HG02623 (cell line): ENCODE data around the gene CAMK2D.

Source experiments
- ATAC-seq: cut with Tn5 transposase; IDR thresholded peaks from one replicate; pipeline ENCODE4 v1.9.1; 2021; ENCODE audit warnings: moderate library complexity; ENCODE audit not compliant: unreplicated experiment

Gene CAMK2D

GRCh38 chr4:113644398-113644797 is 117.1 kb downstream of the CAMK2D start:
- ATAC-seq, result no peak

DNA sequence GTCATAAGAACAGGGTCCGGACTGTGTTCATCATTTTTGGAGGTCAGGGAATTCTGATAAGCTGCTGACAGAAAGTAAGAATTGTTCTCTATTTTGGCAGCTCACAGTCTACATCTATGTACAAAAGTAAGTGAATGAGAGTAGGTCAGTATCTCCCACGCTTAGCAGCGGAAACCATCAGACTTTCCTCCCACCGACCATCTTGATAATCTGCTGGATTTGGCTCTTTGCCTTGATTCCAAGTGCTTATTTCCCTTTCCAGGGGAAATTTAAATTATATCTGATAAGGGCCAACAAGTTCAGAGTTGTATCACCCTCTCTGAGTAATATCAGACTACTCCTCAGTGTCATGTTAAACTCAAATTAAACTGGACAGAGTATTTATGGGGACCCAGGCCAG is 118.0 kb downstream of the CAMK2D start:
- ATAC-seq, result no peak

DNA sequence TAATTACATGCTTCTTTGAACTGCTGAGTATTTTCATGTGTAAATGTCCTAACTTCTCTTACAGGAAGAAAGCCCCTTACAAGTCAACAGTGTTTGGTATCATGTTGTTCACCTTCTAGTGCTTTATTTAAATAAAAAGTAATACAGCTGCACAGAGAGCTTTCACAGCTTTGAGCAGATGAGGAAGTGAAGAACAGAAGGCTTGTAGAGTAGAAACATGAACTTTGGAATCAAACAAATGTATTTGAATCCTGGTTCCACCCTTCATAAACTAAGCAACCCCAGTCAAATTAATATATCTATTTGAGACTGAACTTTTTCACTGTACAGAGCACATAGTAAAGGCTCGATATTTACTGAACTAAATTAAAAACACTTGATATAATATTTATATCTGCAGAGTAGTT is 120.5 kb downstream of the CAMK2D start:
- ATAC-seq, result peak; percentile 71

DNA sequence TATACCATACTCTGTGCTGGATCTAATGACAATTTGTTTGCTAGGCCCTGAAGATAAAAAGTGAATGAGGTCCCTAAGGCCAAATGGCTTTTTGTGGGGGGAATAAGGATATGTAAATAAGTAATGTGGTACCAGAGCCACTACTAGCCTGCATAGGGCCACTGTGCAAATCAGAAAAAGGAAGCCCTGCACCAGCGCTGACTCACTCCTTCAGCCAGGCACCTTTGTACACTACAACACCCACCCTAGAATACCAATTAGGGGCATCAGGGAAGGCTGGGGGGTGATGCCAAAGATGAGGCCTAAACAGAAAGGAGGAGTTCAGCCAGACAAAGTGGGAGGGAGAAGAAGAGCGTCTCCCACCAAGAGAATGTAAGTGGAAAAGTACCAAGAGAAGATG is 122.2 kb downstream of the CAMK2D start:
- no peak for ATAC-seq

DNA sequence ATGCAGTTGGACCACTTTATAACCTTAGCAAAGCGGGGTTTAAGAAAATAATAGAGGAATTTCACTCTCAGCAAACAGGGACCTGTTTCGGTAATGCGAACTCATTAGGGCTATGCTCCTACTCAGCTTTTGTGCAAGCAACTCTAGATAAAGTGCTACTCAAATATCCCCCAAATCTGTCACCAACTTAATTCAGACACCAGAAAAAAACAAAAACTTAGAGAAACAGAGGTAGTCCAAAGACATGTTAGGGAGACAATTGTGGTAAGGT is 123.0 kb downstream of the CAMK2D start:
- ATAC-seq, result no peak

DNA sequence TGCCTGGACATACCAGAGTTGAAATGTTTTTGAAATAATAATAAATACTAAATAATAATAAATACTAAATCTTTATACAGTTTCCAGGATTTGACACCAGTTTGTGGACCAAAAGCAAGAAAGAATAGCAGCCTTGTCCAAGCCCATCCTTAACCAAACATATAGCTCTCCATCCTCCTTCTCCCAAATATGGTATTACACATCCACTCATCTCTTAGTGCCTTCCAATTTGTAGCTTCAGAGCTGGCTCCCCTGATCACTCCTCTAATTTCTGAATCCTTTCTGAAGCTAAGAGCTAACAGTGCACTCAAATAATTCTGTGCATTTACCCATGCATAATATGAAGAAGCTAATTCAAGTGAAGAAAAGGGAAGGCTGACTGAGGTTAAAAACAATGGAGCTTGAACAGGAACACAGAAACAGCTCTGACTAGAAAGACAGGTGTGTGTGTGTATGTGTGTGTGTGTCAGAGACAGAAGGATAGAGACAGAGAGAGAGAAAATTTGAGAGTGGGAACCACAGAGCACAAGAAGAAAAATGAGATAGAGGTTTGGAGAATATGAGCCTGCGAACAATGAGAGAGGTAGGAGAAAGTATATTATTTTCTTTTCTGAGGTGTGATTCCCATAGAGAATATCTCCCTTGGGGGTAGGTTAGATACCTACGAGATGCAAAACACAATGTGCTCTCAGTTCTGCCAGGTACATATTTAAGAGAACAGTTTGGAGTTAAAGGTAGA is 123.5 kb downstream of the CAMK2D start:
- ATAC-seq, result no peak

- ATAC-seq, result no peak
Observed at GRCh38 chr4:113637363-113637762, 124.2 kb downstream of the CAMK2D start.

GRCh38 chr4:113636877-113637276 is 124.7 kb downstream of the CAMK2D start:
- no peak for ATAC-seq

DNA sequence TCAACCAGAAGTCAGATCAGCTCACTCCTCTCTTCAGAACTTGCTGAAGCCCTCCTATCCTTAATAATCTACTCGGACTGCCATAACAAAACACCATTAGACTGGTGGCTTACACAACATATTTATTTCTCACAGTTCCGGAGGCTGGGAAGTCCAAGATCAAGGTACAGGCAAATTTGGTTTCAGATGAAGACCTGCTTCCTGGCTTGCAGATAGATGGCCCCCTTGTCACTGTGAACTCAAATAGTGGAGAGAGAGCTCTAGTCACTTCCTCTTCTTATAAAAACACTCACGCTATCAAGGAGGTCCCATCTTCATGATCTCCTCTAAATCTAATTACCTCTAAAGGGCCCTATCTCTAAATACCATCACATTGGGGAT is 125.1 kb downstream of the CAMK2D start:
- ATAC-seq, result peak; percentile 42

DNA sequence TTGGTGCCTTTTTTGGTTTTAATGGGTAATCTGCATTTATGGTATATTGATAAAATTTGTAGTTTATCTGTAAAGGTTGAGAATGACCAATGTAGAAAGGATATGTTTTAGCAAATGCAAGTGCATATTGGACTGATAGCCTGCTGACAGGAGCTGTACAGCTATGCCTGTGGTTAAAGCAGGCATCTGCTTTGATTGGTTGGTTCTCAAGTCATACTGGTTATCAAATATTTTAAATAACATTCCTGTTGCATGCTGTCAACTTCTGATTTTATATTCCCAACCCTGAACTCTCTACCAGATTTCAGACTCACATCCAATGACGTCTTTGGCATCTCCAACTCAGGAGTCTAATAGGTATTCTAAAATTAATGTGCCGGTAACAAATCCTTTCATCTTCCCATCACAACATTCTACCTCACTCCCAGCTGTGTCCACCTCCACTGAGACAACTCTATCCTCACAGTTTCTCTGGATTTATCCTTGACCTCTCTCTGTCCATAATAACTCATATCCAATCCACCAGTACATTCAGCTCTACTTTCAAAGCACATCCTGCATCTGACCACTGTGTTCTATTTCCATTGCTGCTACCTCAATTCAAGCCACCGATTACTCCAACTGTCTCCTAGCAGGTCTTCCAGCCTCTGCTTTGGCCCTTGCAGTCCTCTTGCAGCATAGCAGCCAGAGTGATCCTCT is 125.7 kb downstream of the CAMK2D start:
- ATAC-seq, result no peak

DNA sequence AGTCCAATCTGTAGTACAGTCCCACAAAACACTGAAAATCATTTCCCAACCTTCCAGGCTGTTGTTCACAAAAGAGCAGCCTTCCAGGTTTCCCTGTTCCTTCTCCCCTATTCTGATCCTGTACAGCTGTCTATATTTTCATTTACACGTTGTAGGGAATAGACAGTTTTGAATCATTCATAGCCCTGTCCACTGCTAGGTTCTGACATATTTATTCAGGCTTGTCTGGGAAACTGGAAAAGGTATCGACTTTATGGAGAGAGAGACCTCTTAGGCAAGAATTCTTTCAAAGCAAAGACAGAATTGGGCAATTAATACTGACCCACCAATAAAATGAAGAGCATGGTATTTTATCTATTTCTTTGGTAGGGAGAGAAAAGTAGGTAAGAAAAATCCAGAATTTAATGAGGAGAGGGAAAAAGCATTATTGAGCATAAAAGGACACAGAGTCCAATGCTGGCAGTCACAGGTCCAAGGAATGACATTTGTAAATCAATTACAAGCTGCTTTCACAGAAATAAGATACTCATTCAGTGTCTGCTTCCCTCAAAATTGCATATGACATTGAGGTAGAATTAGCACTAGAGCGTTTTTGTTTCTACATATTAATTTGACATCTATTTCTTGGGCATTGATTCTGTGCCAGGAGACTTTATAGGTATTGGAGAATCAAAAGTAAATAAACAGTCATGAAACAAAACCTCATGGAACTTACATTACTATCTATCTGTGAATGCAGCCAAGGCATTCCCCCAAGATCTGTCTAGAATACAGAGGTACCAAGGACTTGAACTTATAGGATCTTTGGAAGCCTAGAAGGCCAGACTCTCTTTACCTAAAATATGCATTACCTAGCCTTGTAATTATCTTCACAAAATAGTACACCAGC is 127.2 kb downstream of the CAMK2D start:
- ATAC-seq, result no peak

- ATAC-seq, result no peak
Observed at GRCh38 chr4:113633467-113633866, 128.1 kb downstream of the CAMK2D start.

GRCh38 chr4:113628711-113629110 is 132.8 kb downstream of the CAMK2D start:
- ATAC-seq, result no peak

DNA sequence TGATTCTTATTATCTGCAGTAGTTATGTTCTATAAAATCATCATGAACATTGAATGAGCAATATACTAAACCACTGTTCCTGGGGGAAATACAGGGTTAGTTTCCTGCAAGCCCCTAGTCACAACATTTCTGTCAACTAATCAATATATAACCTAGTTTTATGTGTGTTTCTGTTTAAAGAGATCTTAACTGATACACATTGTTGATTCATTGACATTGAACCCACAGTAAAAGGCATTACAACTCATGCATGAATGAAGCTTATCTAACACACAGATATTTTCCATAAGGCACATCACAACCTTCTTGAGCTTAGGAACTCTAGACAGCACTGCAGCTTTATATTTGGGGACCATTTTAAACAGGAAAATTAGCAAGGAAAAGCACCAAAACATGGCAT is 134.2 kb downstream of the CAMK2D start:
- ATAC-seq, result no peak

GRCh38 chr4:113625902-113626301 is 135.6 kb downstream of the CAMK2D start:
- no peak for ATAC-seq

DNA sequence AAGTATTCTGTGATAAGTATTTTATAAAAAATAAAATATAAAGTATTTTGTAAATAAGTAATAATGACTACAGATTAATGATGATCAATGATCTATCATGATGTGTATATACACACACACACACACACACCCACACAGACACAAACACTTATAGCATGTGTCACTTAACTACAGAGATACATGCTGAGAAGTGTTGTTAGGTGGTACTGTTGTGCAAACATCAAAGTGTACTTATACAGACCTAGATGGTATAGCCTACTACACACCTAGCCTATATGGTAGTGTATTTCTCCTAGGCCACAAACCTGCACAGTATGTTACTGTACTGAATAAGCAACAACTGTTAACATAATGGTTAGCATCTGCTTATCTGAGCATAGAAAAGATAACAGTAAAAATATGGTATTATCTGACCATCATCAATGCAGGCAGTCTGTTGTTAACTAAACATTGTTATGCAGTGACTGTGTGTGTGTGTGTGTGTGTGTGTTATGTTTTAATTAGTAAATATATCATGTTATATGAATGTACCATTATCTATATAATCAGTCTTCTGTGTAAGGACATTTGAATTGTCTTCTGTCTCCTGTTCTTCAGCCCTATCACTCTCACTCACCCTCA is 138.2 kb downstream of the CAMK2D start:
- no peak for ATAC-seq

DNA sequence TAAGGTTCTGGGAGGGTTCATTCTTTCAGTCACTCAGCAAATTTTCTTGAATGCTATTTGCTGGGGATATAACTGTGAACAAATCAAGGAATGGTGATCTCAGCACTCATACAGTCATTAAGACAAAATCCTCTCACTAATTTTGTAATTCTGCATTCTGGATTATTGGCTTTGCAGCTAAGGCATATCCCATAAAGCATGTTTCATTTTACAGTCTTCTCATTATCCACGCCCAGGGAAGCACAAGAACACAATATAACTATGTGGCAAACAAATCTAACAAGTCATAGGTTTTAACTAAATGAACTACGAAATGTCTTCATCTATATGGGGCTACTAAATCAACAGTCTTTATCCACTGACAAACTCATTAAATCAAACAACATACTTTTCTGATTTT is 139.9 kb downstream of the CAMK2D start:
- ATAC-seq, result no peak

GRCh38 chr4:113620032-113620431 is 141.5 kb downstream of the CAMK2D start:
- no peak for ATAC-seq

DNA sequence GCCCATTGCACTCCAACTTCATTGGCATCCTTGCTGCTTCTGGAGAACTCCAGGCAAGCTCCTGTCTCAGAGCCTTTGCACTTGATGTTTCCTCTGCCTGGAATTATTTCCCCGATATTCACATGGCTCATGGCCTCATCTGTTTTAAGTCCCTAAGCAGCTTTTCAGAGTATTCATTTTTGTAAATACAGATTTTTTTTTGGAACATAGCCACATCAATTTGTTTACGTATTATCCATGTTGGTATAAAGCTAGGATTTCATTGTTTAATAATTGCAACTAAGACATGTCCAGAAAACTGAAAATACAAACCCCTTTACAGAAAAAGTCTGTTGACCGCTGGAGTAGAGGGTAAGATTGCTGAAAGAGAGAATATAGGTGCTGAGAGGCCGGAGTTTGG is 142.0 kb downstream of the CAMK2D start:
- no peak for ATAC-seq

DNA sequence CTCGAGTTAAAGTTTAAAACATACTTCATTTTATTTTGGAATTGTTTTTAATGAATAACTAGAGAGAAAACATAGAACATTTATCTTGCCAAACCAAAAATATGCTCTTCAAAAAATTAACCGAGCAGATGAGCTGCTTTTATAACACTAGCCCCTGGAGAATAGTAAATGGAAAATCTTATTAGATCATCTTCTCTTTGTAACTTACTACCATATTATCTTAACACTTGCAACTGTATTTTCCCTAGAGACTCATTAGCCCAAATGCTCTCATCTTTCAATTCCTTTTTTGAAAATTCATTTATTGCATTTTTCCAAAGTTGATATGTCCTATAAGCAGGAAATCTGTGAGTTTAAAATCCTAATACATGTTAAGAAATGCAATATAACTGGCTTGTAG is 143.3 kb downstream of the CAMK2D start:
- ATAC-seq, result no peak

GRCh38 chr4:113617195-113617594 is 144.3 kb downstream of the CAMK2D start:
- ATAC-seq, result no peak

DNA sequence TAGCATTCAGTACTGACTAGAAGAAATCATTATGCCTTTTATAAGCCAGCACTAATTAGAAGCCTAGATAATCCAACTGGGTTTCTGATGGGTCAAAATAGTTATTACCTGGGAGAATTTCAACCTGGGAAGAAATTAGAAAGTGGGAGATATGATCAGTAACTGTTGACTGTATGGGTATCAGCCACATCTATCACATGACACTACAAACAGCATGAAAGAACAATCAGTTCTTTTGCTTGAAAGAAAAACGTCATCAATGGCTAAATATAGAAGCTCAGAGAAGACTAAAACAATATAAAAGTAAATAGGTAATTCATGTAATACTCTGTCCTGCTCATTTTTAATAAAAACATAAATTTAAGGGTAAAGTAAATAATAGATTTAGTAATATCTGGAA is 145.1 kb downstream of the CAMK2D start:
- no peak for ATAC-seq
